Ectodermal cell (in vitro differentiated cells): Measurements from ENCODE around the gene SPOCK3. TPM values are rescaled to one million over a fixed set of nuclear protein-coding genes. Genes with fewer than 3 reads are reported as not detected.
"Not testable (repeated sequence)": the region's sequence is repeated elsewhere in the genome, so short reads cannot be mapped to it uniquely, and the experiment has no call there.

Source experiments
- H3K27ac ChIP-seq: 2 replicates; pipeline ENCODE4 v1.7.0; 2013; ENCODE audit warnings: mild to moderate bottlenecking, low read depth, low read length; ENCODE audit not compliant: insufficient read depth, poor library complexity, severe bottlenecking
- H3K27me3 ChIP-seq: 2 replicates; pipeline ENCODE4 v1.7.0; 2013; ENCODE audit warnings: mild to moderate bottlenecking, low read length; ENCODE audit not compliant: insufficient read depth, control insufficient read depth, poor library complexity, severe bottlenecking
- H3K36me3 ChIP-seq: one replicate; pipeline ENCODE4 v1.7.0; 2013; ENCODE audit warnings: low read length; ENCODE audit not compliant: control insufficient read depth, insufficient read depth
- H3K4me1 ChIP-seq: one replicate; pipeline ENCODE4 v1.7.0; 2013; ENCODE audit warnings: low read length; ENCODE audit not compliant: control insufficient read depth, insufficient read depth
- H3K4me3 ChIP-seq: 2 replicates; pipeline ENCODE4 v1.7.0; 2013; ENCODE audit warnings: low read depth, low read length, control low read depth; ENCODE audit not compliant: insufficient read depth
- H3K9me3 ChIP-seq: 2 replicates; pipeline ENCODE4 v1.7.0; 2013; ENCODE audit warnings: mild to moderate bottlenecking, low read length, moderate library complexity; ENCODE audit not compliant: control insufficient read depth
- WGBS, 2 experiments: methylation state at CpG; one replicate each; pipeline ENCODE4 v1.1.7; 2013; ENCODE audit warnings: missing lambda C conversion rate in 2 of 2; 5-methylcytosine and 5-hydroxymethylcytosine counted together
- polyA plus RNA-seq, 4 experiments: library from polyadenylated mRNA; stranded (reverse); fragments of 50-300 nt; gene quantifications; one replicate each; pipeline ENCODE4 v1.2.3, GENCODE V29; 2013

The SPOCK3 gene
- polyA plus RNA-seq (2013, experiment 1 of 4): 0.30 TPM
- 0.21 TPM for polyA plus RNA-seq (2013, experiment 2 of 4)
- polyA plus RNA-seq (2013, experiment 3 of 4): 0.59 TPM
- polyA plus RNA-seq (2013, experiment 4 of 4): 0.49 TPM

GRCh38 chr4:167234316-167234881, at the start of gene SPOCK3:
Gene SPOCK3 (minus strand): TSS chr4:167234494.
- Histone ChIP-seq H3K36me3 (no peaks in the 10 kb centered on the region), H3K9me3 (no peaks in the 10 kb centered on the region), H3K4me3 (peak within 1 kb of the TSS; percentile 62), H3K27me3 (peaks cover 36% of the 10 kb centered on the region), H3K4me1 (no peaks in the 10 kb centered on the region), H3K27ac (no peak within 1 kb of the TSS)
- 0 to 1% methylated on average over 32 of the region's 32 CpGs for WGBS, 2 experiments

GRCh38 chr4:167282171-167282864, 48.0 kb upstream of the SPOCK3 start:
- 92 to 94% methylated on average over 1 of the region's 1 CpG for WGBS, 2 experiments
- no peak overlapping the region for H3K4me3 ChIP-seq
- H3K9me3 ChIP-seq: no peaks in the 10 kb centered on the region
- H3K4me1 ChIP-seq: no peaks in the 10 kb centered on the region
- no peaks in the 10 kb centered on the region for H3K27me3 ChIP-seq
- H3K27ac ChIP-seq: no peak overlapping the region
- no peaks in the 10 kb centered on the region for H3K36me3 ChIP-seq

- not testable (repeated sequence) for H3K9me3 ChIP-seq, H3K36me3 ChIP-seq, H3K27ac ChIP-seq, H3K4me1 ChIP-seq, H3K27me3 ChIP-seq, H3K4me3 ChIP-seq
- 85 to 87% methylated on average over 13 of the region's 13 CpGs for WGBS, 2 experiments
Observed at GRCh38 chr4:167281545-167281944, 47.3 kb upstream of the SPOCK3 start.

- Histone ChIP-seq H3K27me3 (no peaks in the 10 kb centered on the region), H3K9me3 (no peaks in the 10 kb centered on the region), H3K36me3 (no peaks in the 10 kb centered on the region), H3K4me1 (no peaks in the 10 kb centered on the region), H3K27ac (no peak overlapping the region), H3K4me3 (no peak overlapping the region)
- 92 to 100% methylated on average over 1 of the region's 1 CpG for WGBS, 2 experiments
Observed at GRCh38 chr4:167274351-167274750, 40.1 kb upstream of the SPOCK3 start.

- 87 to 100% methylated on average over 3 to 5 of the region's 5 CpGs for WGBS, 2 experiments
- no peaks in the 10 kb centered on the region for H3K9me3 ChIP-seq
Observed at GRCh38 chr4:167265231-167265630, 30.9 kb upstream of the SPOCK3 start.

GRCh38 chr4:167248271-167248670, 14.0 kb upstream of the SPOCK3 start:
- Histone ChIP-seq H3K27me3 (no peaks in the 10 kb centered on the region), H3K27ac (no peak overlapping the region), H3K4me1 (no peaks in the 10 kb centered on the region), H3K36me3 (no peaks in the 10 kb centered on the region), H3K9me3 (no peaks in the 10 kb centered on the region), H3K4me3 (no peak overlapping the region)
- 97 to 99% methylated on average over 4 of the region's 4 CpGs for WGBS, 2 experiments

More at GRCh38 chr4:167265231-167265630, 30.9 kb upstream of the SPOCK3 start:
- H3K36me3 ChIP-seq: no peaks in the 10 kb centered on the region
- H3K27ac ChIP-seq: no peak overlapping the region
- no peak overlapping the region for H3K4me3 ChIP-seq
- no peaks in the 10 kb centered on the region for H3K4me1 ChIP-seq
- no peaks in the 10 kb centered on the region for H3K27me3 ChIP-seq

- H3K27ac ChIP-seq: no peak overlapping the region
- no peaks in the 10 kb centered on the region for H3K36me3 ChIP-seq
- no peaks in the 10 kb centered on the region for H3K9me3 ChIP-seq
- H3K27me3 ChIP-seq: peaks cover 9% of the 10 kb centered on the region
- WGBS, 2 experiments: 97 to 100% methylated on average over 1 to 2 of the region's 2 CpGs
- H3K4me3 ChIP-seq: no peak overlapping the region
- no peaks in the 10 kb centered on the region for H3K4me1 ChIP-seq
Observed at GRCh38 chr4:167239627-167240026, 5.3 kb upstream of the SPOCK3 start.

- H3K9me3 ChIP-seq: no peaks in the 10 kb centered on the region
- H3K27me3 ChIP-seq: peaks cover 23% of the 10 kb centered on the region
- no peak overlapping the region for H3K27ac ChIP-seq
- WGBS, 2 experiments: 72 to 84% methylated on average over 1 of the region's 1 CpG
- no peak overlapping the region for H3K4me3 ChIP-seq
- no peaks in the 10 kb centered on the region for H3K36me3 ChIP-seq
- H3K4me1 ChIP-seq: no peaks in the 10 kb centered on the region
Observed at GRCh38 chr4:167238226-167238625, 3.9 kb upstream of the SPOCK3 start.

GRCh38 chr4:167233685-167234315, 494 bp downstream of the SPOCK3 start:
- H3K9me3 ChIP-seq: no peaks in the 10 kb centered on the region
- H3K27me3 ChIP-seq: peaks cover 36% of the 10 kb centered on the region
- no peaks in the 10 kb centered on the region for H3K4me1 ChIP-seq
- peak overlapping the region; percentile 62 for H3K4me3 ChIP-seq
- WGBS, 2 experiments: 0 to 1% methylated on average over 40 of the region's 40 CpGs
- no peaks in the 10 kb centered on the region for H3K36me3 ChIP-seq
- no peak overlapping the region for H3K27ac ChIP-seq
